Subcutaneous preadipocyte (primary cell): ENCODE results near the gene COL9A1. TPM values are rescaled to one million over a fixed set of nuclear protein-coding genes. Genes with fewer than 3 reads are reported as not detected.

ENCODE experiments used
- total RNA-seq: library from RNA; depleted of rRNA; stranded (reverse); fragments of >200 nt; gene quantifications from 2 replicates; pipeline ENCODE4 v1.2.3, GENCODE V29; 2012

Gene COL9A1
- not detected in 2 replicates for total RNA-seq

DNA sequence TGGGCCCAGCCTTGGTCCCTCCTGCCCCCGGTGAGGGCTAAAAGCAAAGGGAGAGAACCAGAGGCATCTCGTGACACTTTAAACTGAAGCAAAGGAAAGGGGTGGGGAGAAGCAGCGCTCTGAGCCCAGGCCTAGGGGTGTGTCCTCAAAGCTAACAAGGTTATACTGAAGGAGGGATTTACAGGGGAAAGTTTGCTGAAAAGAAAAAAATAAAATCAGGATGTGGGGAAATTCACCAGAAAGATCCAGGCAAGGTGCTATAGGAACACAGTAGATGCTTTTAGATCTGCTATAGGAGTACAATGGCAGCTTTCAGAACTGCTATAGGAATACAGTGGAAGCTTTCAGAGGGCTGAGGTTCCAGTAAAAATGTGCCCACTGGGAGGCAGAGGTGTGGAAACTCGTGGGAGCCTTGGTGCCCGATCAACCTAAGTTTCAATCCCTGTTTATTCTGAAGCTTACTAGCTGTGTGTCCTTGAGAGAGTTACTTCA, at the start of gene COL9A1:
Gene COL9A1 (minus strand): TSS at position 51 of the 492 bp plus-strand sequence. CDS start 160 bp downstream, outside the sequence.

Other genes with a start within 250 kb of the COL9A1 start
- gene FAM135A, start 110.4 kb upstream of the COL9A1 start, total RNA-seq, result 8.5 and 12.3 TPM in 2 replicates